CD4-positive, alpha-beta T cell treated with Interleukin-10 for 1 hour (primary cell): ENCODE results near the gene MALT1.
"Not testable (repeated sequence)": the region's sequence is repeated elsewhere in the genome, so short reads cannot be mapped to it uniquely, and the experiment has no call there.

ENCODE experiments used
- DNase-seq: peaks from one replicate; pipeline ENCODE4 v3.0.0-alpha.2; 2020

MALT1 gene

GRCh38 chr18:58671111-58671631 lies at the start of gene MALT1:
Gene MALT1, plus strand, starts transcription at chr18:58671465. Its CDS starts 179 bp downstream, at chr18:58671644.
- DNase-seq, result peak; percentile 96

GRCh38 chr18:58624011-58624410 lies 47.3 kb upstream of the MALT1 start:
- DNase-seq, result no peak

- DNase-seq, result peak; percentile 29
Measured at GRCh38 chr18:58625839-58626238, 45.4 kb upstream of the MALT1 start.

- no peak for DNase-seq
Measured at GRCh38 chr18:58630071-58630470, 41.2 kb upstream of the MALT1 start.

GRCh38 chr18:58631301-58631700 lies 40.0 kb upstream of the MALT1 start:
- no peak for DNase-seq

GRCh38 chr18:58632552-58632951 lies 38.7 kb upstream of the MALT1 start:
- no peak for DNase-seq

- no peak for DNase-seq
Measured at GRCh38 chr18:58633874-58634273, 37.4 kb upstream of the MALT1 start.

GRCh38 chr18:58635891-58636290 lies 35.4 kb upstream of the MALT1 start:
- DNase-seq, result no peak

GRCh38 chr18:58637197-58637596 lies 34.1 kb upstream of the MALT1 start:
- DNase-seq, result no peak

- DNase-seq, result no peak
Measured at GRCh38 chr18:58637946-58638345, 33.3 kb upstream of the MALT1 start.

GRCh38 chr18:58638441-58638840 lies 32.8 kb upstream of the MALT1 start:
- DNase-seq, result no peak

- no peak for DNase-seq
Measured at GRCh38 chr18:58639237-58639636, 32.0 kb upstream of the MALT1 start.

- DNase-seq, result no peak
Measured at GRCh38 chr18:58639751-58640427, 31.4 kb upstream of the MALT1 start.

GRCh38 chr18:58640428-58640805 lies 30.8 kb upstream of the MALT1 start:
- no peak for DNase-seq

- no peak for DNase-seq
Measured at GRCh38 chr18:58640891-58641610, 30.2 kb upstream of the MALT1 start.

GRCh38 chr18:58643557-58643956 lies 27.7 kb upstream of the MALT1 start:
- not testable (repeated sequence) for DNase-seq

GRCh38 chr18:58645398-58645797 lies 25.9 kb upstream of the MALT1 start:
- DNase-seq, result no peak

GRCh38 chr18:58646334-58646862 lies 24.9 kb upstream of the MALT1 start:
- no peak for DNase-seq

GRCh38 chr18:58649966-58650816 lies 21.1 kb upstream of the MALT1 start:
- peak; percentile 65 for DNase-seq

GRCh38 chr18:58650830-58651229 lies 20.4 kb upstream of the MALT1 start:
- not testable (repeated sequence) for DNase-seq

- DNase-seq, result not testable (repeated sequence)
Measured at GRCh38 chr18:58653144-58653722, 18.0 kb upstream of the MALT1 start.

GRCh38 chr18:58653814-58654509 lies 17.3 kb upstream of the MALT1 start:
- no peak for DNase-seq
